ENCODE measurements around the gene CYFIP1.

- TF ChIP-seq CBX8 (IDR thresholded peaks at IDR 0.05; ENCODE audit: borderline replicate concordance, low read depth, low read length) (no peak), RAD21 (IDR thresholded peaks at IDR 0.05 in 1 of 2, conservative IDR thresholded peaks at IDR 0.05 in 1 of 2; ENCODE audit: low read depth in 2 of 2, low read length in 2 of 2) (no peak), CTCF (IDR thresholded peaks at IDR 0.05; ENCODE audit: control extremely low read depth in 1 of 3, insufficient read depth in 1 of 3, low read depth in 1 of 3, low read length in 3 of 3) (no peak), GABPA (IDR thresholded peaks at IDR 0.05; ENCODE audit: borderline replicate concordance, insufficient read depth, low read length) (no peak), NRF1 (IDR thresholded peaks at IDR 0.05; ENCODE audit: low read depth, low read length) (no peak), HDAC6 (IDR thresholded peaks at IDR 0.05; ENCODE audit: low read depth, low read length) (no peak)
These were observed 134.1 kb downstream of the CYFIP1 start for GRCh38 chr15:22846073-22846472.

Measured in H1 (cell line).